Measurements from ENCODE around the gene TMEM219. TPM values are rescaled to one million over a fixed set of nuclear protein-coding genes. Genes with fewer than 3 reads are reported as not detected.

Gene TMEM219
- total and polyA plus RNA-seq, 7 donors, result 39.6 to 80.7 (median 56.2) TPM

DNA sequence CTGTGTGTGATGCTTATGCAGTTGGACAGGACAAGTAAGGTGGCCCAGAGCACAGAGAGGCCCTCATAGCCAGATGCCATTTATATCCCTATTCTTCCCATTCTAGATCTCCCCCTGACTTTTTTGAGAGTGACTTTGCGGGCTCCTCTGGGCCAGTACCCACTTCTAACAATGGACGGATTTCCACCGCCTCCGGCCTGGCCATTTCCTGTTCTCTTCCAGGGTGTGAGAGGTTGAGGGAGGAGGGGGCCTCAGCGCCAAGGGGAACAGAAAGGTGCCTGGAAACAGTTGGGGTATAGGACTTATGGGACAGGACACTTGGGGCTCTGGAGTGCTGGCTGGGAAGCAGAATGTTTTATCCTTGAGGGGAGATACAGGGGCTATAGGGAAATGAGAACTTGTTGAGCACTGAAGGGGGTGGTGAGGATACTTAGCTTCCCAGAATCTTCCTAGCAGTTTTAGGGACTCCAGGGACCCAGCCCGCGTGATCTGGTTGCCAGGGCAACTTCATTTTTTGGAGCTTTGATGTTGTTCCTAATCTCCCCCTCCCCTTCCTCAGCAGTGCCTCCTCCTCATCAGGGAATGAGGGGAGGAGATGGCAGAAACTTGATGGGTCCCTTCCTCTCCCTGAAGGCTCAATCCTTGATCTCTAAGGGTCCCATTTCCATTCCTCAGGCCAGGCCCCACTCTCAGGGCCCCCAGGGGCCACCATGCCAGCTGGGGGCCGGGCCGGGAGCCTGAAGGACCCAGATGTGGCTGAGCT is 15.4 kb downstream of the TMEM219 start:
- ATAC-seq (no peak), DNase-seq (no peak)
- Histone ChIP-seq H3K27ac (peak overlapping the region; percentile 48), H3K4me1 (peaks cover 25% of the 10 kb centered on the region), H3K27me3 (ENCODE audit: insufficient read depth in 3 of 3, low read length in 2 of 3) (no peaks in the 10 kb centered on the region), H3K9me3 (no peaks in the 10 kb centered on the region), H3K4me3 (peak overlapping the region; percentile 95), H3K36me3 (ENCODE audit: insufficient read depth in 1 of 2, low read depth in 1 of 2) (peaks cover 4 to 53% of the 10 kb centered on the region in 2 donors)
- intact Hi-C loops (cut with DNase I), result loop anchor here (5.0 to 10.0 kb wide), 2 partner anchors 50 to 1748 kb away; partner anchors contain the start of gene KCTD13 (in 1 of the 2)
- TF ChIP-seq, protein P1, sequence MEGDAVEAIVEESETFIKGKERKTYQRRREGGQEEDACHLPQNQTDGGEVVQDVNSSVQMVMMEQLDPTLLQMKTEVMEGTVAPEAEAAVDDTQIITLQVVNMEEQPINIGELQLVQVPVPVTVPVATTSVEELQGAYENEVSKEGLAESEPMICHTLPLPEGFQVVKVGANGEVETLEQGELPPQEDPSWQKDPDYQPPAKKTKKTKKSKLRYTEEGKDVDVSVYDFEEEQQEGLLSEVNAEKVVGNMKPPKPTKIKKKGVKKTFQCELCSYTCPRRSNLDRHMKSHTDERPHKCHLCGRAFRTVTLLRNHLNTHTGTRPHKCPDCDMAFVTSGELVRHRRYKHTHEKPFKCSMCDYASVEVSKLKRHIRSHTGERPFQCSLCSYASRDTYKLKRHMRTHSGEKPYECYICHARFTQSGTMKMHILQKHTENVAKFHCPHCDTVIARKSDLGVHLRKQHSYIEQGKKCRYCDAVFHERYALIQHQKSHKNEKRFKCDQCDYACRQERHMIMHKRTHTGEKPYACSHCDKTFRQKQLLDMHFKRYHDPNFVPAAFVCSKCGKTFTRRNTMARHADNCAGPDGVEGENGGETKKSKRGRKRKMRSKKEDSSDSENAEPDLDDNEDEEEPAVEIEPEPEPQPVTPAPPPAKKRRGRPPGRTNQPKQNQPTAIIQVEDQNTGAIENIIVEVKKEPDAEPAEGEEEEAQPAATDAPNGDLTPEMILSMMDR (IDR thresholded peaks at IDR 0.05), result no peak
- WGBS, 3 donors, result 62 to 66% (median 62%) methylated on average over 9 of the region's 9 CpGs

GRCh38 chr16:29978081-29978480 is 16.2 kb downstream of the TMEM219 start:
- H3K36me3 ChIP-seq (ENCODE audit: insufficient read depth in 1 of 2, low read depth in 1 of 2), result peaks cover 4 to 58% of the 10 kb centered on the region in 2 donors
- H3K27me3 ChIP-seq (ENCODE audit: insufficient read depth in 3 of 3, low read length in 2 of 3), result no peaks in the 10 kb centered on the region
- ATAC-seq, result no peak
- WGBS, 3 donors, result 85 to 94% (median 85%) methylated on average over 9 of the region's 9 CpGs
- intact Hi-C loops (cut with DNase I), result loop anchor here (5.0 to 10.0 kb wide), 2 partner anchors 51 to 1747 kb away; partner anchors contain the start of gene KCTD13 (in 1 of the 2)
- peaks cover 25% of the 10 kb centered on the region for H3K4me1 ChIP-seq
- DNase-seq, result no peak
- TF ChIP-seq, protein P1 (IDR thresholded peaks at IDR 0.05), result no peak
- H3K27ac ChIP-seq, result peak overlapping the region; percentile 43
- peak overlapping the region; percentile 95 for H3K4me3 ChIP-seq
- H3K9me3 ChIP-seq, result no peaks in the 10 kb centered on the region

DNA sequence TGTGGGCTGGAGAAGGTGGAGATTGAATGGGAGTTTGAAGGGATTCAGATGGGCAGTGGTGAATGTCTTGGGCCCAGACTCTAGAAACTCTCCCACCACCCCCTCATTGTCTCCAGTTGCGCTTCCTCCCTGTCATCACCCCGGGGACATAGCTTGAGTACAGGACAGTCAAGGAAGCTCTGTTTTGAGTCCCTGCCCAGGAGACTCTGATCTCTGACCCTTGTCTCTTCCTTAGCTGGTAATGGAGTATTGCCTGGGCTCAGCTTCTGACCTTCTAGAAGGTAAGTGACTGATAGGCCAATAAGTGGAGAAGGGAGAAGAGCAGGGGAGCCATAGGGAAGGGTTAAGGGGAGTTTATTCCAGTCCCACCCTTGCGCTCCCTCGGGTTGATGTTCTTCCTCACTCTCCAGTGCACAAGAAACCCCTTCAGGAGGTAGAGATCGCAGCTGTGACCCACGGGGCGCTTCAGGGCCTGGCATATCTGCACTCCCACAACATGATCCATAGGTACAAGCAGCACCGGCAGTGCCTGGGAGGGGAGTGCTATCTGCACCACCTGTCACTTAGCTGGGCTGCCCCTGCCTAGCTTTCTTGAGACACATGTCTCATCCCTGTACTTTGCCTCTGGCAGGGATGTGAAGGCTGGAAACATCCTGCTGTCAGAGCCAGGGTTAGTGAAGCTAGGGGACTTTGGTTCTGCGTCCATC is 16.8 kb downstream of the TMEM219 start:
- peaks cover 4 to 64% of the 10 kb centered on the region in 2 donors for H3K36me3 ChIP-seq (ENCODE audit: insufficient read depth in 1 of 2, low read depth in 1 of 2)
- no peak overlapping the region for H3K27ac ChIP-seq
- no peaks in the 10 kb centered on the region for H3K27me3 ChIP-seq (ENCODE audit: insufficient read depth in 3 of 3, low read length in 2 of 3)
- H3K9me3 ChIP-seq, result no peaks in the 10 kb centered on the region
- intact Hi-C loops (cut with DNase I), result loop anchor here (5.0 to 10.0 kb wide), 2 partner anchors 51 to 1746 kb away; partner anchors contain the start of gene KCTD13 (in 1 of the 2)
- ATAC-seq (no peak), DNase-seq (no peak)
- H3K4me1 ChIP-seq, result peaks cover 22% of the 10 kb centered on the region
- WGBS, 3 donors, result 82 to 89% (median 87%) methylated on average over 9 of the region's 9 CpGs
- TF ChIP-seq, protein P1 (IDR thresholded peaks at IDR 0.05), result no peak
- H3K4me3 ChIP-seq, result no peak overlapping the region

DNA sequence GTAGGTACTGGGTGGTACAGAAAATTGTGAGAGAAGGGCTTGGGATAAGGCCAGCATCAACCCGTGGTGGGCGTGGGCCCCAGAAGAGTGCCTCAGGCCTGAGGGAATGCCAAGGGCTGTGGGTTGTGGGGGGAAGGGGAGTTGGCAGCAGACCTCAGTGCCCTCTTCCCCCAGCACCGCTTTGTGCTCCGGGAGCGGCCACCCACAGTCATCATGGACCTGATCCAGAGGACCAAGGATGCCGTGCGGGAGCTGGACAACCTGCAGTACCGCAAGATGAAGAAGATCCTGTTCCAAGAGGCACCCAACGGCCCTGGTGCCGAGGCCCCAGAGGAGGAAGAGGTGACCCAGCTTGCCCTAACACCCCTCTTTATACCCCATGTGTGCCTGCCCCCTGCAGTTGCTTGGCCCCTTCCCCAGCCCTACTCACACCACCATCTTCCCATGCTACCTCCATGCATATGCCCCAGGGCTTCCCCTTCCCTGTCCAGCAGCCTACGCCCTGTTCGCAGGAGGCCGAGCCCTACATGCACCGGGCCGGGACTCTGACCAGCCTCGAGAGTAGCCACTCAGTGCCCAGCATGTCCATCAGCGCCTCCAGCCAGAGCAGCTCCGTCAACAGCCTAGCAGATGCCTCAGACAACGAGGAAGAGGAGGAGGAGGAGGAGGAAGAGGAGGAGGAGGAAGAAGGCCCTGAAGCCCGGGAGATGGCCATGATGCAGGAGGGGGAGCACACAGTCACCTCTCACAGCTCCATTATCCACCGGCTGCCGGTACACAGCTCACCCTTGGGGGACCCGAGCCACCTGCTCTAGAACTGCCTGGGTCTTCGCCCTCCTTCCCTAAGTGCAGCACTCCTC is 20.9 kb downstream of the TMEM219 start:
- Histone ChIP-seq H3K9me3 (no peaks in the 10 kb centered on the region), H3K4me1 (no peaks in the 10 kb centered on the region), H3K4me3 (no peak overlapping the region), H3K36me3 (ENCODE audit: insufficient read depth in 1 of 2, low read depth in 1 of 2) (peaks cover 20 to 100% of the 10 kb centered on the region in 2 donors), H3K27ac (no peak overlapping the region), H3K27me3 (ENCODE audit: insufficient read depth in 3 of 3, low read length in 2 of 3) (no peaks in the 10 kb centered on the region)
- no peak for ATAC-seq
- 86 to 88% (median 86%) methylated on average over 20 to 24 of the region's 24 CpGs for WGBS, 3 donors
- intact Hi-C loops (cut with DNase I), result no loop called here
- TF ChIP-seq, protein P1 (IDR thresholded peaks at IDR 0.05), result no peak
- DNase-seq, result no peak

All from psoas muscle (tissue), 8 donors.